Activated gamma-delta T cell treated with Interleukin-2 at 50 U/mL for 16 hours (primary cell): ENCODE results near the gene RNF220.

Experiments used
- DNase-seq: peaks from one replicate; pipeline ENCODE4 v3.0.0-alpha.2; 2020

Gene RNF220

GRCh38 chr1:44405031-44405797, at the start of gene RNF220:
RNF220 (plus strand) TSS chr1:44405255.
- DNase-seq: peak; percentile 19

- DNase-seq: no peak
These were observed 49.3 kb upstream of the RNF220 start for GRCh38 chr1:44355582-44356305.

- no peak for DNase-seq
These were observed 47.3 kb upstream of the RNF220 start for GRCh38 chr1:44357710-44358109.

DNA sequence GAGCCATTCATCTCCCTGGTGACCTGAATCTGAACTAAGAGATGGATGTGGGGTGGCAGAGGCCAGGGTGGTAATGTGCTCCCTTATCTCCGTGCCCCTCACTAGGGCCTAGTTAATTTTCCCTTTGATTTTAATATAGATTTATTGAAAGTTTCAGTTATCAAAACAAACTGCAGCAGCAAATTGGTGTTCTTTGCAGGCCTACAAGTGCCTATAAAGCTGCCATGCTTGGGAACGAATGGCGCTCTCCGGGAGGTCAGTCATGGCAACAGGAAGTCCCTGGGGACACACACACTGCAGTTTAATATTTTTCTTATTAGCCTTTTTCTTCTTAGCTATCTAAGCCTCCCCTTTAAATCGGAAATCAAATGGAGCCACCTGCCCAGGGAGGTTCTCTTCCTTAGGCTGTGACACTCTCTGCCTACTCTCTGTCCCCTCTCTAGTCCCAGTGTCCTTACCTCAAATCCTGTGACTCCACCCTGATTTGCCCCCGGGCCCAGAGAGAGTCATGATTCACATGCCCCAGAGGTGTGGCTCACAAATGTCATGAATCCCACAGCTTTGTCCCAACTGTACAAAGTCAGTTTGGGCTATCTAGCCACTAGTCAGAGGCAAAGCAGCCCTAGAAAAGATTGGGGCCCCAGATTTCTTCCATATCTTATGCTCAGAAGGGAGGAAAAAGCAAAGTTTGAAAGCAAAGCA, 45.7 kb upstream of the RNF220 start:
- DNase-seq: no peak

GRCh38 chr1:44361478-44361877, 43.6 kb upstream of the RNF220 start:
- no peak for DNase-seq

DNA sequence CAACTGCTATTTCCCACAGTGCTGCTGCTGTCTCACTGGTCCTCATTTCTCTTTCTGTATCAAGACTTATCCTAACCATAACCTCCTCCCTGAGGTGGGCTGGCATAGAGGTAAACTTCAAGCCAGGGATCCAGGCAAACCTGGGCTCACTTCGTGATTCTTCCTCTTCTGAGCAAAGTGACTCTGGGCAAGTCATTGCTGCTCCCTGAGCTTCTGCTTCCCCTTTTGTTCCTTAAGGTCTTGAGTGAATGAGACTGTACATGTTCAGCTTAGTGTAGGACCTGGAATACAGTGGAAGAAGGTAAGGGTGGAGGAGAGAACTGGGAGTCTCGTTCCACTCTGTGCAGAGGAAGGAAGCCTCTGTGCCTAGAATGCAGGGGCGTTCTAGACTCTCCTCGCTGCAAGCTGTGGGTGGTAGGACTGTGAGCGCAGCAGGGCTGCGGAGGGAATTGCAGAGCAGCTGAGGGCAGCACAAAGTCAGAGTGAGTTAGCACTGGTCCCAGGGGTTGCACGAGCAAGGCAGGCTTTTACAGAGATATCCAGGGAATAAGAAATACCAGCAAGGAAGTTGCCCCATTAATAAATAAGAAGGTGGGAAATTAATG, 38.6 kb upstream of the RNF220 start:
- DNase-seq: no peak

- DNase-seq: no peak
These were observed 37.1 kb upstream of the RNF220 start for GRCh38 chr1:44367944-44368343.

GRCh38 chr1:44368471-44369151, 36.4 kb upstream of the RNF220 start:
- DNase-seq: no peak

- DNase-seq: no peak
These were observed 33.8 kb upstream of the RNF220 start for GRCh38 chr1:44371206-44371605.

- no peak for DNase-seq
These were observed 29.5 kb upstream of the RNF220 start for GRCh38 chr1:44375547-44375946.

DNA sequence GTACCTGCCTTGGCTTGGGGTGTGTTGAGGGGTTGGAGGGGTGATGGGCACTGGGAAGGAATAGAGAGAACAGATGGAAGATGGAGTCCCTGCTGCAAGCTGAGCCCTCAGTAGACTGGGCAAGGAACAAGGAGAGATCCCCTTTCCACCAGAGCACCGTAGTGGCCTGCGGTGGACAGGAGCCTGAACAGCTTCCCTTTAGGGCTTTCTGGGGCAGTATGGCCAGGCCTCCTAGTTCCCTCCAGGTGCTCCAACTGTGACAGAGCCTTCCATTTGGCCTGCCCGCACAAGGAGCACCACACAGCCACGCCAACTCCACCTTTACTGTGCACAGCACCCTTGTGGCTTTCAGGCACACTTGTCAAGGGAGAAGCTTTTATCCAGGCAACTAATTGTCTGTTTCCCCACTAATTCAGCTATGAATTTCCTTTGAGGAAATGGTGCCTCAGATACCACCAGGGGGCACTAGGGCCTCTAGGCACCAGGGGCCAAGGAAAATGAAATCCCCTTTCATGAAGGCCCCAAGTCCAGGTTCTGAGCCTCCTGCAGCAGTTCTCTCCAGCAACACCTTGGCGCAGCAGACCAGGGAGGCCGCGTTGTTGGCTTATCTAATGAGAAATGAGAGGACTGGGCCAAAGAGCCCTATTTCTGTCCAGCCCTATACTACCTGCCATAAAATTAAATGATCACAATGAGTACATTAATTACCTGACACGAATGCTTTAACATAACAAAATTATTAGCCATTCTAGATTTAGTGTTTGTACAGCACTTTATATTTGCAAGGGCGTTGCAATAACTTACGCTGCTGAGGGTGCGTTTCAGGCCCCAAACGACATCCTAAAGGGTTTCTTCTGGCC, 26.9 kb upstream of the RNF220 start:
- DNase-seq: peak; percentile 50

- no peak for DNase-seq
These were observed 24.3 kb upstream of the RNF220 start for GRCh38 chr1:44380666-44381177.

GRCh38 chr1:44388551-44388950, 16.5 kb upstream of the RNF220 start:
- no peak for DNase-seq

DNA sequence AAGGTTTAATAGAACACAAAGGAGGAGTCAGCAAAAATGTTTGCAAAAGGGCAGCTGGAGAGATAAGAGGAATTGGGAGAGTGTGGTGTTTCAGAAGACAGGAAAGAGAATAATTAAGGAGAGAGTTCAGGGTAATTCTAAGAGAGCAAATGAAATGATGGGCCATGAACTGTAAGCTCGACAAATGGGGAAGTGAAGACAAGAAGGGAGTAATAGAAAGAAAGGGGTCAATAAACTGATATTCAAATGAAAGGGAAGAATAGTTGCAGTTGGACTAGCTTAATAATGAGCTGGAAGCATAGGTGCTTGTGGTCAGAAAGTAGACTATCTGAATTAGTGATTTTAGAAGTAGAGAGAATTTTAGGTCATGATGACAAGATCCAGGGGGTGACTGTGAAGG, 15.6 kb upstream of the RNF220 start:
- DNase-seq: no peak

DNA sequence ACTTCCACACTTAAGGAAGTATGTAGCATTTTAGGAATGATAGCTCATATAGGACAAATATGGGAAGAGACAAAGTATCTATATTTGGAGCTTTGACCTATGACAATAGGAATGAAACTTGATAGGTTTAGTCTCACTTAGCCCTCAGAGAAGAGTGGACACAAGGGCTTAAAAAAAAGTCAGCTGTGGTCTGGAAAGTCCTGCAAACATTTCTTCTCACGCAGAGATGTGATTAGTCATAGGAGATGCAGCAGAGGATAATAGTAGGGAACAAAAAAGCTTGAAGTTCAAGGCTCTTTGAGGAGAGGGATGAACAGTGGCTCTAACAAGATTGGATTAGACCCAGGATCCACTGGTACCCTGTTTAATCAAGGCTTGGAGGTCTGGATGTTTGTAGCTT, 14.8 kb upstream of the RNF220 start:
- DNase-seq: no peak

DNA sequence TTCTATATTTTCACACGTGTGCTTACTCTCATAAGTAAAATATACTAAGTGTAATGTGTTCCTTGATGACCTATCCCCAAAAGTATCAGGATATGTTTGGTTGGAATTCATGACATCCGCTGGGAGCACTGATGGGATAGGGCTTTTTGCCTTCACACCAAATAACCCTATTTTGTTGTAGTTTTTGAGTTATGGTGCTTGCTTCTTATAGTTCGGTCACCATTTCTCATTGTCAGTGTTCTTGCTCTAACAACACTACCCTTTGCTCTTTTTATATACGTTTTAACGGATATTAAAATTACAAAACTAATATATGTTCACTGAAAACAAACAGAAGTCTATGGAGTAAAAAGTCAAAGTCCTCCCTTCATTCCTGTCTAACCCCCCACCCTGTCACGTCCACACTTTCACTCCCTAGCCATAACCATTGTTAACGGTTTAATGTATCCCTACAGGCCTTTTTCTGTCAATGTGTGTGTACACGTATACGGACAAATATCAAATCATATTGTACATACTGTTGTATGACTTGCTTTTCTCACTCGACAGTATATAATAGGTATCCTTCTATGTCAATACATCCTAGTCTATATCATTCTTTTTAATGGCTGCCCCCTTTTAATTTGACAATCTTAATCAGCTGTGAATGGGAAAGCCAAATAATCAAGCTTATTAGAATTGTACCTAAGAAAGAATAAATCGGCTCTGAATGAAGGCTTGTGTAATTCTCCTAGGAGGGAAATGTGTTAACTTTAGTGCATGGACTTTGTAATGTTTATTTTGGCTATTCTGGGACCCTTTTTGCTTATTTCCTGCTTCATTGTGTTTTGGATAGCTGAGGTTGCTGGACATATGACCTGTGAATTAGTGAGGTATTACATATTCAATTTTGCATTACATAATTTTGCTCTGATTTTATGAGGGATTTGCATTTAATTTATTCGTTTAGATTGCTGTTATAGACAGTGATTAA, 3.5 kb upstream of the RNF220 start:
- no peak for DNase-seq

- peak; percentile 16 for DNase-seq
These were observed 1.0 kb downstream of the RNF220 start for GRCh38 chr1:44405798-44406736.

DNA sequence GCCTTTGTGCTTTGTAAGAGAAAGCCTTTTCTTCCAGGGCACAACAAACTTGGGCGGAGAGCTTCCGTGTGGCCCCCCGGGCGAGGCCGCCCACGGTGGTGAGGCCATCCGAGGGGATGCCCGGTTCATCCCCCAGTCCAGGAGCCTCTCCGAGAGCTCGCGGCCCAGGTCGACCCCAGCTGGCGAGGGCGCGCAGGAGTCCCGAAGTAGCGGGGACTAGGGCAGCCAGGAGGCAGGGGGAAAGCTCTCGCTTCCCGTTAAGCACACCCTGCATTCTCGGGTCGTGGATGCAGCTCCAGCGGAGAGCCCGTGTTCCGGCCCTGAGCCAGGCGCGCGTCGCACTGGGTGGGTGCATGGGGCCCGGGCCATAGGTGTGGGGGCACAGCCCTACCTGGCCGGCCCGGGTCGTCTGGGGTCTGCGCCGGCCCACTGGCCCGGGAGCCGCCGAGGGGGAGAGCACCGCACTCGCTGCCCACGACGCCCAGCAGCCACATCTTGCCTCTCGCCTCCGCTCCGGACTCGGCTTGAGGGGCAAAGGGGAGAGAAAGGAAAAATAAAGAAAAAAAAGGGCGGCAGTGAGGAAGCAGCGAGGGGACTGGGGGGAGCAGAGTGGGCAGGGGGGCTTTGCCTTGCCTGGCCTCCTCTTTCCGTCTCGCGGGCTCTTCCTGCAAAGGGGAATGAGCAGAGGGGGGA, 1.8 kb downstream of the RNF220 start:
- DNase-seq: no peak
